GM23338 (cell line): Measurements from ENCODE around the gene ZBTB7C. TPM values are rescaled to one million over a fixed set of nuclear protein-coding genes. Genes with fewer than 3 reads are reported as not detected.

Experiments used
- ATAC-seq: fragments of 200-7000 bp; cut with Tn5 transposase; 3 replicates; pipeline ENCODE4 v1.9.1; 2020
- DNase-seq: peaks from one replicate; pipeline ENCODE4 v3.0.0-alpha.2; 2015; ENCODE audit warnings: low spot score
- H2AFZ ChIP-seq: fragments of 200-600 bp; sonication (generic); 2 replicates; pipeline ENCODE4 v1.8.0; 2016; ENCODE audit warnings: antibody characterized with exemption, mild to moderate bottlenecking, moderate library complexity
- H3F3A ChIP-seq: fragments of 200-600 bp; sonication (generic); replicated peaks from 2 replicates; pipeline ENCODE4 v1.8.0; 2017; ENCODE audit warnings: antibody characterized with exemption, mixed run types, low read depth
- H3K27ac ChIP-seq: fragments of 200-600 bp; sonication (generic); 2 replicates; pipeline ENCODE4 v1.6.1; 2016; ENCODE audit warnings: low read depth
- H3K27me3 ChIP-seq: fragments of 200-600 bp; sonication (generic); 2 replicates; pipeline ENCODE4 v1.8.0; 2016; ENCODE audit warnings: mild to moderate bottlenecking, mixed run types, moderate library complexity; ENCODE audit not compliant: insufficient read depth
- H3K36me3 ChIP-seq: fragments of 200-600 bp; sonication (generic); 2 replicates; pipeline ENCODE4 v1.8.0; 2016; ENCODE audit warnings: mild to moderate bottlenecking; ENCODE audit not compliant: insufficient read depth
- H3K4me1 ChIP-seq: fragments of 200-600 bp; sonication (generic); 2 replicates; pipeline ENCODE4 v1.8.0; 2016; ENCODE audit warnings: mild to moderate bottlenecking, moderate library complexity; ENCODE audit not compliant: insufficient read depth
- H3K4me2 ChIP-seq: fragments of 200-600 bp; sonication (generic); 2 replicates; pipeline ENCODE4 v1.7.1; 2017; ENCODE audit warnings: mixed run types
- H3K4me3 ChIP-seq: fragments of 200-600 bp; sonication (generic); 2 replicates; pipeline ENCODE4 v1.6.1; 2016; ENCODE audit warnings: mixed run types
- H3K79me2 ChIP-seq: fragments of 200-600 bp; sonication (generic); replicated peaks from 2 replicates; pipeline ENCODE4 v1.8.0; 2017; ENCODE audit warnings: mild to moderate bottlenecking; ENCODE audit not compliant: insufficient read depth
- H3K9me2 ChIP-seq: fragments of 200-600 bp; sonication (generic); 2 replicates; pipeline ENCODE4 v1.8.0; 2017; ENCODE audit not compliant: insufficient read depth
- H4K20me1 ChIP-seq: fragments of 200-600 bp; sonication (generic); replicated peaks from 2 replicates; pipeline ENCODE4 v1.8.0; 2017; ENCODE audit warnings: mild to moderate bottlenecking; ENCODE audit not compliant: insufficient read depth
- H3K27ac Mint-ChIP-seq: 2 replicates; pipeline ENCODE4 v1.8.0; 2020; ENCODE audit warnings: inconsistent platforms, mild to moderate bottlenecking, moderate library complexity, mixed read lengths
- H3K27me3 Mint-ChIP-seq: 3 replicates; pipeline ENCODE4 v1.8.0; 2022; ENCODE audit warnings: low read depth, mild to moderate bottlenecking, moderate library complexity, mixed read lengths, inconsistent platforms; ENCODE audit not compliant: insufficient read depth, poor library complexity
- H3K36me3 Mint-ChIP-seq: 3 replicates; pipeline ENCODE4 v1.8.0; 2021; ENCODE audit warnings: low read depth, mild to moderate bottlenecking, inconsistent platforms, moderate library complexity, mixed read lengths
- H3K4me1 Mint-ChIP-seq: 3 replicates; pipeline ENCODE4 v1.8.0; 2020; ENCODE audit warnings: mild to moderate bottlenecking, inconsistent platforms, mixed read lengths
- H3K4me3 Mint-ChIP-seq: 3 replicates; pipeline ENCODE4 v1.8.0; 2021; ENCODE audit warnings: moderate library complexity, mild to moderate bottlenecking, inconsistent platforms, mixed read lengths
- H3K9me3 Mint-ChIP-seq: 3 replicates; pipeline ENCODE4 v1.8.0; 2020; ENCODE audit warnings: moderate library complexity, mild to moderate bottlenecking, inconsistent platforms, mixed read lengths
- CREB1 ChIP-seq: fragments of 250-450 bp; sonication (Bioruptor Pico); IDR thresholded peaks from 2 replicates; pipeline ENCODE4 v1.5.0; 2020; ENCODE audit warnings: low read depth, mild to moderate bottlenecking, moderate library complexity
- CTCF ChIP-seq, 2 experiments: fragments of 200-600 bp in 1 of 2; sonication (generic) in 1 of 2; conservative IDR thresholded peaks; 2 replicates each; pipeline versions ENCODE4 v1.5.1 to v1.6.1; 2016 to 2017; ENCODE audit warnings: antibody characterized with exemption in 2 of 2, low read depth in 2 of 2, mild to moderate bottlenecking in 2 of 2, moderate library complexity in 1 of 2
- ETS1 ChIP-seq: IDR thresholded peaks from 2 replicates; pipeline ENCODE4 v1.6.1; 2016; ENCODE audit warnings: antibody characterized with exemption
- EZH2 ChIP-seq: fragments of 200-600 bp; sonication (generic); IDR thresholded peaks from one replicate; pipeline ENCODE4 v1.8.0; 2017; ENCODE audit warnings: antibody characterized with exemption, mild to moderate bottlenecking, low read depth; ENCODE audit not compliant: unreplicated experiment
- EZH2phosphoT487 ChIP-seq: fragments of 200-600 bp; sonication (generic); IDR thresholded peaks from one replicate; pipeline ENCODE4 v1.8.1; 2018; ENCODE audit warnings: antibody characterized with exemption; ENCODE audit not compliant: unreplicated experiment
- JUNB ChIP-seq: IDR thresholded peaks from one replicate; pipeline ENCODE4 v1.6.1; 2016; ENCODE audit warnings: antibody characterized with exemption; ENCODE audit not compliant: unreplicated experiment
- POLR2AphosphoS5 ChIP-seq: IDR thresholded peaks from 2 replicates; pipeline ENCODE4 v1.6.1; 2016; ENCODE audit warnings: antibody characterized with exemption, low read depth
- REST ChIP-seq: IDR thresholded peaks from one replicate; pipeline ENCODE4 v1.6.1; 2018; ENCODE audit warnings: antibody characterized with exemption; ENCODE audit not compliant: unreplicated experiment
- STAT1 ChIP-seq: IDR thresholded peaks from one replicate; pipeline ENCODE4 v1.6.1; 2016; ENCODE audit warnings: antibody characterized with exemption; ENCODE audit not compliant: unreplicated experiment
- ZNF114 ChIP-seq: fragments of 250-450 bp; sonication (Bioruptor Pico); IDR thresholded peaks from 2 replicates; pipeline ENCODE4 v1.5.0; 2020; ENCODE audit warnings: mild to moderate bottlenecking, moderate library complexity
- ZNF331 ChIP-seq: fragments of 250-450 bp; sonication (Bioruptor Pico); IDR thresholded peaks from 2 replicates; pipeline ENCODE4 v1.5.0; 2020; ENCODE audit warnings: low read depth, mild to moderate bottlenecking, moderate library complexity
- polyA plus RNA-seq: library from polyadenylated mRNA; unstranded; fragments of >200 nt; fragmentation: Nextera tagmentation; extraction: Ambion mirVana; gene quantifications from 2 replicates; pipeline ENCODE4 v1.2.1, GENCODE V29; 2016
- total RNA-seq: library from RNA; depleted of rRNA; stranded (reverse); fragments of >200 nt; shearing (Covaris generic); gene quantifications from 2 replicates; pipeline ENCODE4 v1.2.3, GENCODE V29; 2014

Gene ZBTB7C
- total and polyA plus RNA-seq, 2 experiments from 2014 or later, result 0.03 to 0.14 TPM

GRCh38 chr18:47999801-48000248 lies 409.4 kb downstream of the ZBTB7C start:
- ATAC-seq, result no peak

GRCh38 chr18:47997338-47997780 lies 411.8 kb downstream of the ZBTB7C start:
- no peak overlapping the region for H3K27ac ChIP-seq
- no peaks in the 10 kb centered on the region for H3K9me2 ChIP-seq
- no peaks in the 10 kb centered on the region for H4K20me1 ChIP-seq
- no peak overlapping the region for H3K27ac Mint-ChIP-seq
- no peak overlapping the region for H3K4me3 Mint-ChIP-seq
- H2AFZ ChIP-seq, result no peak overlapping the region
- no peak overlapping the region for H3K4me2 ChIP-seq
- H3K4me3 ChIP-seq, result no peak overlapping the region
- peaks cover 4% of the 10 kb centered on the region for H3K27me3 Mint-ChIP-seq
- H3K79me2 ChIP-seq, result no peaks in the 10 kb centered on the region
- H3K36me3 Mint-ChIP-seq, result peaks cover 7% of the 10 kb centered on the region; the same call in 2 of the 3 replicates
- H3K4me1 ChIP-seq, result no peaks in the 10 kb centered on the region
- H3F3A ChIP-seq, result no peaks in the 10 kb centered on the region
- no peaks in the 10 kb centered on the region for H3K36me3 ChIP-seq
- ATAC-seq (peak; percentile 96), DNase-seq (peak; percentile 84)
- H3K9me3 Mint-ChIP-seq, result peaks cover 16% of the 10 kb centered on the region
- H3K27me3 ChIP-seq, result no peaks in the 10 kb centered on the region
- peaks cover 17% of the 10 kb centered on the region for H3K4me1 Mint-ChIP-seq
- no peak for TF ChIP-seq EZH2
- TF ChIP-seq CREB1 (CRISPR knock-in tag), result no peak
- TF ChIP-seq POLR2AphosphoS5, result no peak
- TF ChIP-seq CTCF (conservative IDR thresholded peaks at IDR 0.05; ENCODE audit: low read depth in 2 of 2), result peak; percentile 92 to 96
- no peak for TF ChIP-seq JUNB
- TF ChIP-seq STAT1, result no peak
- no peak for TF ChIP-seq ETS1

More at GRCh38 chr18:47999801-48000248, 409.4 kb downstream of the ZBTB7C start:
- DNase-seq, result no peak
- peaks cover 7% of the 10 kb centered on the region; the same call in 2 of the 3 replicates for H3K36me3 Mint-ChIP-seq
- H3K4me3 Mint-ChIP-seq, result no peak overlapping the region
- no peaks in the 10 kb centered on the region for H3K4me1 ChIP-seq
- H3K4me3 ChIP-seq, result no peak overlapping the region
- H3K27ac ChIP-seq, result no peak overlapping the region
- H2AFZ ChIP-seq, result no peak overlapping the region
- peaks cover 16% of the 10 kb centered on the region for H3K9me3 Mint-ChIP-seq
- no peaks in the 10 kb centered on the region for H4K20me1 ChIP-seq
- no peak overlapping the region for H3K27ac Mint-ChIP-seq
- peaks cover 11% of the 10 kb centered on the region for H3K27me3 Mint-ChIP-seq
- H3F3A ChIP-seq, result no peaks in the 10 kb centered on the region
- H3K4me2 ChIP-seq, result no peak overlapping the region
- H3K4me1 Mint-ChIP-seq, result peaks cover 6% of the 10 kb centered on the region; the same call in 2 of the 3 replicates
- H3K27me3 ChIP-seq, result no peaks in the 10 kb centered on the region
- no peaks in the 10 kb centered on the region for H3K79me2 ChIP-seq
- no peak for TF ChIP-seq REST
- TF ChIP-seq ETS1, result no peak
- TF ChIP-seq CREB1 (CRISPR knock-in tag), result no peak
- no peak for TF ChIP-seq ZNF331
- no peak for TF ChIP-seq POLR2AphosphoS5
- no peak for TF ChIP-seq ZNF114
- no peak for TF ChIP-seq EZH2phosphoT487
- no peak for TF ChIP-seq JUNB
- H3K36me3 ChIP-seq, result no peaks in the 10 kb centered on the region
- H3K9me2 ChIP-seq, result no peaks in the 10 kb centered on the region
